Dermis lymphatic vessel endothelial cell (primary cell): ENCODE results near the gene LIN28B. TPM values are rescaled to one million over a fixed set of nuclear protein-coding genes. Genes with fewer than 3 reads are reported as not detected.

Experiments
- total RNA-seq: library from RNA; depleted of rRNA; stranded (reverse); fragments of >200 nt; gene quantifications from 2 replicates; pipeline ENCODE4 v1.2.1, GENCODE V29; 2014

LIN28B gene
- total RNA-seq: not detected in 2 replicates

GRCh38 chr6:104956731-104957294 is at the start of gene LIN28B:
Gene LIN28B (plus strand): TSS chr6:104957107. CDS start chr6:104957251, 144 bp downstream.

Other genes starting within 250 kb of the LIN28B start
- 15.0 and 17.0 TPM in 2 replicates for gene HACE1, start 97.2 kb upstream of the LIN28B start, total RNA-seq
- gene POPDC3, start 222.9 kb downstream of the LIN28B start, total RNA-seq: 0.26 and 0.33 TPM in 2 replicates